HEK293 (cell line): ENCODE measurements around the gene STARD9.

Source experiments
- CTCF ChIA-PET: fragments of 350-600 bp; formaldehyde crosslinking; extraction: SDS; loops from one replicate; lab custom pipeline; 2021; ENCODE audit warnings: antibody characterized with exemption; lab: Yijun Ruan, JAX
- POLR2A ChIA-PET: fragments of 300-600 bp; formaldehyde crosslinking; extraction: SDS; loops from one replicate; lab custom pipeline; 2020; ENCODE audit warnings: antibody characterized with exemption, inconsistent platforms; lab: Yijun Ruan, JAX
- H3K27ac ChIP-seq: fragments of 200-500 bp; sonication (Bioruptor generic); 2 replicates; pipeline ENCODE4 v1.5.1; 2014; ENCODE audit warnings: low read depth, low read length, control low read depth, inconsistent platforms; ENCODE audit errors: extremely low read depth
- H3K36me3 ChIP-seq, 2 experiments: fragments of 200-500 bp in 1 of 2; sonication (Bioruptor generic) in 1 of 2; 1 replicate in 1 of 2; 2 replicates in 1 of 2; pipeline ENCODE4 v1.5.1; 2014 to 2017; ENCODE audit warnings: inconsistent platforms in 2 of 2, low read length in 2 of 2; ENCODE audit not compliant: control insufficient read depth in 2 of 2, insufficient read depth in 1 of 2
- H3K4me1 ChIP-seq: fragments of 200-500 bp; sonication (Bioruptor generic); 2 replicates; pipeline ENCODE4 v1.5.1; 2014; ENCODE audit warnings: mild to moderate bottlenecking, low read length, inconsistent platforms; ENCODE audit not compliant: control insufficient read depth, insufficient read depth
- H3K4me3 ChIP-seq: 2 replicates; pipeline ENCODE4 v1.5.1; 2011; ENCODE audit warnings: low read depth, mild to moderate bottlenecking, control low read depth, low read length, moderate library complexity
- H3K9me3 ChIP-seq: fragments of 200-500 bp; sonication (Bioruptor generic); 2 replicates; pipeline ENCODE4 v1.5.1; 2014; ENCODE audit warnings: low read depth, low read length, inconsistent platforms; ENCODE audit not compliant: control insufficient read depth, insufficient read depth
- KLF7 ChIP-seq: fragments of 450-650 bp; formaldehyde crosslinking; IDR thresholded peaks from 2 replicates; pipeline ENCODE4 v1.5.1; 2016; ENCODE audit warnings: missing biosample characterization, missing genetic modification characterization, borderline replicate concordance
- SETDB1 ChIP-seq: IDR thresholded peaks from one replicate; pipeline ENCODE4 v1.6.1; 2017; ENCODE audit warnings: mild to moderate bottlenecking, low read length, moderate library complexity, mixed read lengths; ENCODE audit not compliant: insufficient read length
- SP2 ChIP-seq: fragments of 450-650 bp; formaldehyde crosslinking; IDR thresholded peaks from 2 replicates; pipeline ENCODE4 v1.5.1; 2016; ENCODE audit warnings: missing biosample characterization, missing genetic modification characterization
- ZBTB17 ChIP-seq: fragments of 450-650 bp; formaldehyde crosslinking; IDR thresholded peaks from 2 replicates; pipeline ENCODE4 v1.5.1; 2016; ENCODE audit warnings: missing biosample characterization, missing genetic modification characterization
- ZFP41 ChIP-seq: fragments of 450-650 bp; formaldehyde crosslinking; IDR thresholded peaks from 2 replicates; pipeline ENCODE4 v1.5.1; 2016; ENCODE audit warnings: missing biosample characterization, missing genetic modification characterization, borderline replicate concordance
- ZNF10 ChIP-seq: fragments of 450-650 bp; formaldehyde crosslinking; IDR thresholded peaks from 2 replicates; pipeline ENCODE4 v1.5.1; 2017; ENCODE audit warnings: missing biosample characterization, missing genetic modification characterization
- ZNF140 ChIP-seq: fragments of 450-650 bp; formaldehyde crosslinking; IDR thresholded peaks from 2 replicates; pipeline ENCODE4 v1.5.1; 2016; ENCODE audit warnings: missing biosample characterization, missing genetic modification characterization
- ZNF157 ChIP-seq: fragments of 450-650 bp; formaldehyde crosslinking; IDR thresholded peaks from 2 replicates; pipeline ENCODE4 v1.5.1; 2016; ENCODE audit warnings: missing biosample characterization, missing genetic modification characterization
- ZNF221 ChIP-seq: fragments of 450-650 bp; formaldehyde crosslinking; IDR thresholded peaks from 2 replicates; pipeline ENCODE4 v1.5.1; 2017; ENCODE audit warnings: missing biosample characterization, missing genetic modification characterization, borderline replicate concordance
- ZNF302 ChIP-seq: fragments of 450-650 bp; formaldehyde crosslinking; IDR thresholded peaks from 2 replicates; pipeline ENCODE4 v1.5.1; 2016; ENCODE audit warnings: missing biosample characterization, missing genetic modification characterization, low read depth
- ZNF324 ChIP-seq: fragments of 450-650 bp; formaldehyde crosslinking; IDR thresholded peaks from 2 replicates; pipeline ENCODE4 v1.5.1; 2016; ENCODE audit warnings: missing biosample characterization, missing genetic modification characterization
- ZNF394 ChIP-seq: fragments of 450-650 bp; formaldehyde crosslinking; IDR thresholded peaks from 2 replicates; pipeline ENCODE4 v1.5.1; 2016; ENCODE audit warnings: missing biosample characterization, missing genetic modification characterization, mild to moderate bottlenecking, moderate library complexity, borderline replicate concordance
- ZNF585B ChIP-seq: fragments of 450-650 bp; formaldehyde crosslinking; IDR thresholded peaks from 2 replicates; pipeline ENCODE4 v1.5.1; 2016; ENCODE audit warnings: missing biosample characterization, missing genetic modification characterization
- ZNF610 ChIP-seq: fragments of 450-650 bp; formaldehyde crosslinking; IDR thresholded peaks from 2 replicates; pipeline ENCODE4 v1.5.1; 2016; ENCODE audit warnings: missing biosample characterization, missing genetic modification characterization, borderline replicate concordance
- ZNF623 ChIP-seq: fragments of 450-650 bp; formaldehyde crosslinking; IDR thresholded peaks from 2 replicates; pipeline ENCODE4 v1.5.1; 2016; ENCODE audit warnings: missing biosample characterization, missing genetic modification characterization
- ZNF664 ChIP-seq: fragments of 450-650 bp; formaldehyde crosslinking; IDR thresholded peaks from 2 replicates; pipeline ENCODE4 v1.5.1; 2016; ENCODE audit warnings: missing biosample characterization, missing genetic modification characterization
- ZNF692 ChIP-seq: fragments of 450-650 bp; formaldehyde crosslinking; IDR thresholded peaks from 2 replicates; pipeline ENCODE4 v1.5.1; 2016; ENCODE audit warnings: missing biosample characterization, missing genetic modification characterization
- ZNF830 ChIP-seq: fragments of 450-650 bp; IDR thresholded peaks from 2 replicates; pipeline ENCODE4 v1.5.0; 2018; ENCODE audit warnings: missing biosample characterization, missing genetic modification characterization, low read depth, mild to moderate bottlenecking, moderate library complexity

The STARD9 gene

GRCh38 chr15:42721016-42721415 is 145.6 kb downstream of the STARD9 start (continued):
- no peak for TF ChIP-seq ZNF692 (tag by site-specific recombination)

- CTCF ChIA-PET, result no interaction called here
- H3K4me1 ChIP-seq, result no peaks in the 10 kb centered on the region
- POLR2A ChIA-PET, result no interaction called here
- no peak overlapping the region for H3K4me3 ChIP-seq
- H3K36me3 ChIP-seq, result peaks cover 3 to 73% of the 10 kb centered on the region in 2 experiments
- TF ChIP-seq SETDB1, result no peak
- no peak for TF ChIP-seq ZNF664 (tag by site-specific recombination)
- TF ChIP-seq ZNF302, result no peak
- TF ChIP-seq SP2 (tag by site-specific recombination), result no peak
- TF ChIP-seq KLF7 (tag by site-specific recombination), result no peak
- TF ChIP-seq ZNF610, result no peak
- no peak for TF ChIP-seq ZNF623
- no peak for TF ChIP-seq ZNF140 (tag by site-specific recombination)
- TF ChIP-seq ZNF585B (tag by site-specific recombination), result no peak
- no peaks in the 10 kb centered on the region for H3K9me3 ChIP-seq
- no peak overlapping the region for H3K27ac ChIP-seq
Measured at GRCh38 chr15:42721916-42722315, 146.5 kb downstream of the STARD9 start.

- Histone ChIP-seq H3K36me3 (peaks cover 3 to 84% of the 10 kb centered on the region in 2 experiments), H3K4me3 (no peak overlapping the region), H3K27ac (no peak overlapping the region), H3K9me3 (no peaks in the 10 kb centered on the region), H3K4me1 (no peaks in the 10 kb centered on the region)
- CTCF ChIA-PET, result interaction anchor here (0.5 to 0.7 kb wide), 3 partner anchors 22 to 203 kb away, joined by 3 to 4 read pairs (median 3); no protein-coding TSS in a partner anchor
- POLR2A ChIA-PET, result interaction anchor here (0.8 kb wide), 1 partner anchor 12 kb away, joined by 3 read pairs; no protein-coding TSS in a partner anchor
- no peak for TF ChIP-seq ZNF221 (tag by site-specific recombination)
- no peak for TF ChIP-seq ZNF830 (tag by site-specific recombination)
- no peak for TF ChIP-seq ZNF157
- no peak for TF ChIP-seq ZNF324 (tag by site-specific recombination)
Measured at GRCh38 chr15:42723068-42723467, 147.7 kb downstream of the STARD9 start.

- no peaks in the 10 kb centered on the region for H3K4me1 ChIP-seq
- peaks cover 3 to 89% of the 10 kb centered on the region in 2 experiments for H3K36me3 ChIP-seq
- H3K4me3 ChIP-seq, result no peak overlapping the region
- POLR2A ChIA-PET, result no interaction called here
- CTCF ChIA-PET, result no interaction called here
- no peaks in the 10 kb centered on the region for H3K9me3 ChIP-seq
- H3K27ac ChIP-seq, result no peak overlapping the region
- no peak for TF ChIP-seq ZFP41
- TF ChIP-seq ZNF394 (tag by site-specific recombination), result no peak
- no peak for TF ChIP-seq ZBTB17 (tag by site-specific recombination)
- no peak for TF ChIP-seq ZNF10
- TF ChIP-seq, all 188 proteins: peak for 0
Measured at GRCh38 chr15:42724276-42724675, 148.9 kb downstream of the STARD9 start.
